ENCODE results near the gene C2CD2L. TPM values are rescaled to one million over a fixed set of nuclear protein-coding genes. Genes with fewer than 3 reads are reported as not detected.
A peak's percentile ranks its signal among the peaks of the same experiment; 100 is the strongest.

C2CD2L gene
- total and polyA plus RNA-seq, 2 donors from 2014 or later = 16.0 to 17.7 TPM

DNA sequence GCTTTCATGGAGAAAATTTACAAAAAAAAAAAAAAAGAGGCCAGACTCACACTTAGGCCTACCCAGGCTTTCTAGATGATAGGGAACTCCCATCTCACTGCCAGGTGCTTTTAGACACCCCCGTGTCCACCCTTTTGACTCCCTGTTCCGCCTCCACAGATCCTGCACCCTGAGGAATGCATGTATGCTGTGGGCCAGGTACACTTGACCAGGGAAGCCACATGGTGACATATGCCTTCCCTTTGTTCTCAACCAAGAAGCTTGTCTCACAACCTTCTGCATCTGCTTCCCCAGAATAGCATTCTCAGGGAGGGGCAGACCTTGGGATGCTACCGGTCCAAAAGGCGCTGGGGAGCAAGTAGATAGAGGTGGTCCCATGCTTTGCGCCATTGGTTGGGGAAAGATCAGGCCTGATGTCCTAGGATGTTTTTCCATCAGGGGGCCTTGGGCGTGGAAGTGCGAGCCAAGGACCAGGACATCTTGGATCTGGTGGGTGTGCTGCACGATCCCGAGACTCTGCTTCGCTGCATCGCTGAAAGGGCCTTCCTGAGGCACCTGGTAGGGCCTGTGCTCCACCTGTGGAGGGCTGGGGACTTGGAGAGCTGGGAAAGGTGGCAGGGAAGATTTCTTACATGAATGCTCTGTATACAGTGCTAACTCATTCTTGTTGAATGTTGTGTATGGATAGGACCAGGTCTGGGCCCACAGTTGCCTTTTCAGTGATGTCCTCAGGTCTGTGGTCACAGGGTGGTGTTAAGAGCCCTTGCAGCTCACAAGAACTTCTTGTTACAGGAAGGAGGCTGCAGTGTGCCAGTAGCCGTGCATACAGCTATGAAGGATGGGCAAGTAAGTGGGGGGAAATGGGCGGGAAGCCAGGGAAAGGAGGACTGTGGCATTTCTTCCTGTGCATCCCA lies 14.9 kb upstream of the C2CD2L start:
- intact Hi-C loops (cut with DNase I) = no loop called here
- peak overlapping the region in 1 of 3 donors; percentile 78 for H3K9ac ChIP-seq (ENCODE audit: low read length in 3 of 3)
- no peak for DNase-seq
- FAIRE-seq = no peak
- peak overlapping the region in 1 of 3 donors; percentile 42 for H3K4me3 ChIP-seq (ENCODE audit: low read length in 3 of 3)
- TF ChIP-seq, protein P1, sequence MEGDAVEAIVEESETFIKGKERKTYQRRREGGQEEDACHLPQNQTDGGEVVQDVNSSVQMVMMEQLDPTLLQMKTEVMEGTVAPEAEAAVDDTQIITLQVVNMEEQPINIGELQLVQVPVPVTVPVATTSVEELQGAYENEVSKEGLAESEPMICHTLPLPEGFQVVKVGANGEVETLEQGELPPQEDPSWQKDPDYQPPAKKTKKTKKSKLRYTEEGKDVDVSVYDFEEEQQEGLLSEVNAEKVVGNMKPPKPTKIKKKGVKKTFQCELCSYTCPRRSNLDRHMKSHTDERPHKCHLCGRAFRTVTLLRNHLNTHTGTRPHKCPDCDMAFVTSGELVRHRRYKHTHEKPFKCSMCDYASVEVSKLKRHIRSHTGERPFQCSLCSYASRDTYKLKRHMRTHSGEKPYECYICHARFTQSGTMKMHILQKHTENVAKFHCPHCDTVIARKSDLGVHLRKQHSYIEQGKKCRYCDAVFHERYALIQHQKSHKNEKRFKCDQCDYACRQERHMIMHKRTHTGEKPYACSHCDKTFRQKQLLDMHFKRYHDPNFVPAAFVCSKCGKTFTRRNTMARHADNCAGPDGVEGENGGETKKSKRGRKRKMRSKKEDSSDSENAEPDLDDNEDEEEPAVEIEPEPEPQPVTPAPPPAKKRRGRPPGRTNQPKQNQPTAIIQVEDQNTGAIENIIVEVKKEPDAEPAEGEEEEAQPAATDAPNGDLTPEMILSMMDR (IDR thresholded peaks at IDR 0.05; ENCODE audit: borderline replicate concordance, extremely low read depth, insufficient read depth) = no peak
- H3K9me3 ChIP-seq (ENCODE audit: control insufficient read depth in 2 of 3, insufficient read depth in 1 of 3, low read length in 3 of 3) = no peaks in the 10 kb centered on the region
- no peak overlapping the region for H3K27ac ChIP-seq (ENCODE audit: low read depth in 2 of 2, low read length in 2 of 2)
- no peaks in the 10 kb centered on the region for H3K27me3 ChIP-seq (ENCODE audit: control insufficient read depth, insufficient read depth, low read length)
- peaks cover 0 to 10% (median 3%) of the 10 kb centered on the region in 3 donors for H3K4me1 ChIP-seq (ENCODE audit: control insufficient read depth in 2 of 3, insufficient read depth in 2 of 3, low read depth in 1 of 3, low read length in 3 of 3)
- H3K36me3 ChIP-seq (ENCODE audit: control insufficient read depth in 2 of 3, insufficient read depth in 3 of 3, low read length in 3 of 3) = peaks cover 2 to 14% (median 5%) of the 10 kb centered on the region in 3 donors

DNA sequence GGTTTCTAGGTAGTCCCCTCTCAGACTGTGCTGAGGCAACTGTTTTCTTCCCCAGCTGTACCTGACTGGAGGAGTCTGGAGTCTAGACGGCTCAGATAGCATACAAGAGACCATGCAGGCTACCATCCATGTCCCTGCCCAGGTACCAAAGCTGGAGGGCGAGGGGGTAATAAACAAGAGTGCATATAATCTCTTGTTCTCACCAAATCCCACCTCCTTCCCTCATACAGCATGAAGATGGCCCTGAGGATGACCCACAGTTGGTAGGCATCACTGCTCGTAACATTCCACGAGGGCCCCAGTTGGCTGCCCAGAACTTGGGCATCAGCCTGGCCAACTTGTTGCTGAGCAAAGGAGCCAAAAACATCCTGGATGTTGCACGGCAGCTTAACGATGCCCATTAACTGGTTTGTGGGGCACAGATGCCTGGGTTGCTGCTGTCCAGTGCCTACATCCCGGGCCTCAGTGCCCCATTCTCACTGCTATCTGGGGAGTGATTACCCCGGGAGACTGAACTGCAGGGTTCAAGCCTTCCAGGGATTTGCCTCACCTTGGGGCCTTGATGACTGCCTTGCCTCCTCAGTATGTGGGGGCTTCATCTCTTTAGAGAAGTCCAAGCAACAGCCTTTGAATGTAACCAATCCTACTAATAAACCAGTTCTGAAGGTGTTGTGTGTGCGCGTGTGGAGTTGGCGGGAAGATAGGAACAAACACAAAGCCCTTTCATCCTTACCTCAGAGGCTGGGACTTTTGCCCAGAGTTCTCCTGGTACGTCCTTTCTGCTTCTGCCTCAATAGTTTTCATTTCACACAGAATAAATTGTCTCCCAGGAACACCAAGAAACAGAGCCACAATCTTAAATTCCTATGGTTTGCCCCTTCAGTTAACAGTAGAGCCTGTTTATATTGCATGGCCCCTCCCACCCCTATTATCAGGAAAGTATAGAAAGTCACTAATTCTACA lies 14.0 kb upstream of the C2CD2L start:
- no peak for DNase-seq
- intact Hi-C loops (cut with DNase I) = no loop called here
- Histone ChIP-seq H3K27me3 (ENCODE audit: control insufficient read depth, insufficient read depth, low read length) (no peaks in the 10 kb centered on the region), H3K9me3 (ENCODE audit: control insufficient read depth in 2 of 3, insufficient read depth in 1 of 3, low read length in 3 of 3) (no peaks in the 10 kb centered on the region), H3K9ac (ENCODE audit: low read length in 3 of 3) (peak overlapping the region in 2 of 3 donors; percentile 56 to 78), H3K36me3 (ENCODE audit: control insufficient read depth in 2 of 3, insufficient read depth in 3 of 3, low read length in 3 of 3) (peaks cover 2 to 20% (median 11%) of the 10 kb centered on the region in 3 donors), H3K4me1 (ENCODE audit: control insufficient read depth in 2 of 3, insufficient read depth in 2 of 3, low read depth in 1 of 3, low read length in 3 of 3) (peaks cover 0 to 10% (median 3%) of the 10 kb centered on the region in 3 donors), H3K27ac (ENCODE audit: low read depth in 2 of 2, low read length in 2 of 2) (no peak overlapping the region), H3K4me3 (ENCODE audit: low read length in 3 of 3) (peak overlapping the region; percentile 42 to 85 (median 69))
- TF ChIP-seq, protein P1 (IDR thresholded peaks at IDR 0.05; ENCODE audit: borderline replicate concordance, extremely low read depth, insufficient read depth) = no peak
- FAIRE-seq = no peak

DNA sequence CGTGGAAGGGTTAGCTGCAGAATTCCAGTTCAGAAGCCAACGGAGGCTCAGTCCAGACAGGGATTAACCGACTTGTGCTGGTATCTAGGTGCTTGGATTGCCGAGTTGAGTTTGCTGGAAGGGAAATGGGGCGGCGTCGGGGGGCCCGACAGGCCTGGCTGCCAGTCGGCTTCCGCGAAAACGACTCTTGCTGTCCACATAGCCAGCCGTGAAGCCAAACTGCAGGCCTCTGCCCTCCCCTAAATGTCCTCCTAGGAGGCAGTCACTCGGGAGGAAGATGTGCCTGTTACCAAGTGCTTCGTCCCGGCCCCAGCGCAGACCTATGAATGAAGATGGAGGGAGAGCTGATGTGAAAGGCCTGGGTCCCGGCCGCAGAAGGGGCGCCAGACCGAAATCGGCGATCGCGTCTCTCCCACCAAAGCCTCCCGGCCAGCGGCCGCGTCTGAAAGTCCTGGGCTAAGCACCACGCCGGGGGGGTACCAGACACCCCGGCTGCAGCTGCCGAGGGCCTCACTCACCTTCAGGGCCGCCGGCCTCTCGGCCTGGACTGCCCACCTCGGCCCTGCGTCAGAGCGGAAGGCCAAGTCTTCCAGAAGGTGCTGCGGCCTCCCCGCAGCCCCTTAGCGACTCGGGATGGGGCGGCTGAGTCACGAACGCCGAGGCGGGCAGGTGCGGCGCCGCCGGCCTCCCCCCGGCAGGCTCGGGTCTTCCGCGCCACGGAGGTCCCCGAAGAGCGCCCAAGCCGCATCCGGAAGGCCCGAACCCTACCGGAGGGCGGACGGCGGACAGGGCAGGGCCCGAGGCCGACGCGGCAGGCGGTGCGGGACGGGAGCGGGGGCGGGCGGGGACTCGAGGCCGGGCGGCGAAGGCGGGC lies 13.0 kb upstream of the C2CD2L start:
- H3K9me3 ChIP-seq (ENCODE audit: control insufficient read depth in 2 of 3, insufficient read depth in 1 of 3, low read length in 3 of 3) = no peaks in the 10 kb centered on the region
- peak overlapping the region; percentile 56 to 78 (median 78) for H3K9ac ChIP-seq (ENCODE audit: low read length in 3 of 3)
- H3K36me3 ChIP-seq (ENCODE audit: control insufficient read depth in 2 of 3, insufficient read depth in 3 of 3, low read length in 3 of 3) = peaks cover 6 to 20% (median 11%) of the 10 kb centered on the region in 3 donors
- FAIRE-seq (no peak), DNase-seq (peak in 2 of 5 donors; percentile 42 to 82)
- H3K27ac ChIP-seq (ENCODE audit: low read depth in 2 of 2, low read length in 2 of 2) = peak overlapping the region; percentile 90 to 91
- H3K27me3 ChIP-seq (ENCODE audit: control insufficient read depth, insufficient read depth, low read length) = no peaks in the 10 kb centered on the region
- TF ChIP-seq, protein P1 (IDR thresholded peaks at IDR 0.05; ENCODE audit: borderline replicate concordance, extremely low read depth, insufficient read depth) = no peak
- H3K4me3 ChIP-seq (ENCODE audit: low read length in 3 of 3) = peak overlapping the region; percentile 42 to 85 (median 69)
- peaks cover 0 to 10% (median 3%) of the 10 kb centered on the region in 3 donors for H3K4me1 ChIP-seq (ENCODE audit: control insufficient read depth in 2 of 3, insufficient read depth in 2 of 3, low read depth in 1 of 3, low read length in 3 of 3)
- intact Hi-C loops (cut with DNase I) = no loop called here

All from kidney (tissue), 14 donors.